GM18861 (cell line): ENCODE results near the gene CYP2D6.
A peak's percentile ranks its signal among the peaks of the same experiment; 100 is the strongest.

Experiments used
- ATAC-seq: cut with Tn5 transposase; IDR thresholded peaks from one replicate; pipeline ENCODE4 v1.9.1; 2021; ENCODE audit not compliant: unreplicated experiment

Gene CYP2D6

DNA sequence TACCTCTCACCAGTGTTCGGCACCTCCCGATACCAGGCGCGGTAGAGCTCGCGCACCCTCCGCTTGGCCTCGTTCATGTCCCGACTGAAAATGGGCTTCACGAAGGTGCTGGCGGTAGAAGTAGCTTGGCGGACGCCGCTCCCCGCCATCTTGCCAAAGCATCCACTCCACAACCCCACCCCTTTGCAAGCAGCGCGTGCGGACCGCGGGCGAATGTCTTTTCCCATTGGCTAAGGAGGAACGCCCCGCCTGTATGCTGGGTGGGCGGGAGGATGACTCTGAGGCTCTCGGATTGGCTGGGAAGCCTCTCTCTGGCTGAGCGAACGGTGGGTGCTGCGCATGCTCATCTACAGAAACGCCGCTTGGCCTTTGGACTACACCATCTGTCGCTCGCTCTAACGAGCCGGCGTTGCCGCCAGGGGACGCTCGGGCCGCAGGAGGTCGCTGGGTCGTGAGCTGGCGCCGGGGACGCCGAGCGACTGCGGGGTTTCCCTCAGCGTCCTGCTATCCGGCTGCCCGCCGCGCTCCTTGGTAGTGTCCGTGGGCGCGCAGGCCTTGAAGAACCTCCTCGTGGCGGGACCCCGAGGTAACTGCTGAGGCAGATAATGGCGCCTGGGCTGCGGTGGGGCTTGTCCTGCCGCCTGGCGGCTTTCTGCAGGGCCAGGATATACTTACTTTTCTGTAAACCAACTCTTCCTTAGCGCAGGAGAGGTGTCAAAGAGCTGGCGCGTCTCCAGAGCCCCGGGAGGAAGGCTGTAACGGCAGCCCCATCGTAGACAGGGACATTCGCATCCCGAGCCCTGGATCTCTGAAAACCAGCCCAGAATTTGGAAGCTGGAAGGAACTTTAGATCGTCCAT, 39.8 kb downstream of the CYP2D6 start, which contains the start of gene NDUFA6:
Gene NDUFA6, minus strand, starts transcription at position 177 of the 859 bp plus-strand sequence. Its CDS starts 28 bp downstream, at position 149.
- ATAC-seq, result peak; percentile 91

DNA sequence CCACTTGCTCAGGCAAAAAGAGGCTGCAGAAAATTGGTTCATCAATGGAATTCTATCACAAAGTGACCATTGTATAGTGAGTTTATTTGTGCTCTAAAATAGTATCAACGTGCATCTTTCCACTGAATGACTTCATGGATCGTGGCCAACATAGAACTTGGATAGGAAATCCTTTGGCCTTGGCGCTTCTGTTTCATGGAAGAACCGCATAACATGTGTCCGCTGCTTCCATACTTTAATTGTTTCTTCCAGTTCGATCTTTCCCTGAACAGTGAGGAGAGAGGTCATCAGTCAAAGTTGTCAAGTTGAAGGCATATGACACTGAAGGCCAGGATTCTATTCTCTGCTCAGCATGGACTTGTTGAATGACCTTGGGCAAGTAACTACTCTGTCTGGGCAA, 44.6 kb downstream of the CYP2D6 start:
- ATAC-seq, result no peak

DNA sequence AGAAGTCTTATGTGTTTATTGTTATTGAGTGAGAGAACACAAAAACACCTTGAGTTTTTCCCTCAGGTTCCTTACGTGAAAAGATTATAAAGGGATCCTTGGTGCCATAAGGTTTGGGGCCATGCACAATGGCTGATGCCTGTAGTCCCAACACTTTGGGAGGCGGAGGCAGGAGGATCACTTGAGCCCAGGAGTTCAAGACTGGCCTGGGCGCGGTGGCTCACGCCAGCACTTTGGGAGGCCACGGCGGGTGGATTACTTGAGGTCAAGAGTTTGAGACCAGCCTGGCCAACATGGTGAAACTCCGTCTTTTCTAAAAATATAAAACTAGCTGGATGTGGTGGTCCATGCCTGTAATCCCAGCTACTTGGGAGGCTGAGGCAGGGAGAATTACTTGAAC, 45.7 kb downstream of the CYP2D6 start:
- ATAC-seq, result no peak

DNA sequence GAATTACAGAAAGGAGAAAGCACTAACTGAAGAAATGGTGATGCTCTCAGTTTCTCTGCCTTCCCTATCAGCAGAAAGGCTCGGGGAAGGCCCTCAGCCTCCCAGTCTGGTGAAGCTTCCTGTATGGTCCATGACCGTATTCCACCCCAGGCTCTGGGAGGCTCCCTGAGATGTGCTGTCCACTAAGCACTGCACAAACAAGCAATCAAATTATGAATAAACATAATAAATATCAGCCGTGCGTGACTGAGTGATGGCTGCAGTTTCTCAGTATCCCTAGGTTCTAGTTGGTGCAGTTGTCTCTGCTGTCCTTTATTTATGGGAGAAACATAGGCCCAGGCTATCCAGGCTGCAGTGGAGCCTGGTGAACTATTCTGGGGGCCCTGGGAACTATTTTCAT, 47.5 kb downstream of the CYP2D6 start:
- ATAC-seq, result no peak

DNA sequence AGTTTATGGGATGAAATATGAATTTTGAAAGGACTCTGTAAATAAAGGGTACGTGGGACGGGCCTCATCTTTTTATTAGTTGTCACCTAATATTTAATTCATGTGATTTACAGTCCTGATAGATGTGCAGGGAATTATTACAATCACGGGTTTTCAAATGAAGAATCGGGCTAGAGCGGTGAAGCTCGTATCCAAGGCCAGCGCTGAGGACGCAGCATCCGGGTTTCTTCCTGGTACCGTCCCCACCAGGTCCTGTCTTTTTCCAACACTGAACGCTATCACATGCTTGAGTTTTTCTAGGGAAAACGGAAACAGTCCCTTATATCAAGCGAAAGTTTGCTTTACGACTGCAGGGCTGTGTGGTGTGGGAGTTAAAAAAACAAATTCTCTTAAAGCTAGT, 50.3 kb downstream of the CYP2D6 start:
- ATAC-seq, result no peak

DNA sequence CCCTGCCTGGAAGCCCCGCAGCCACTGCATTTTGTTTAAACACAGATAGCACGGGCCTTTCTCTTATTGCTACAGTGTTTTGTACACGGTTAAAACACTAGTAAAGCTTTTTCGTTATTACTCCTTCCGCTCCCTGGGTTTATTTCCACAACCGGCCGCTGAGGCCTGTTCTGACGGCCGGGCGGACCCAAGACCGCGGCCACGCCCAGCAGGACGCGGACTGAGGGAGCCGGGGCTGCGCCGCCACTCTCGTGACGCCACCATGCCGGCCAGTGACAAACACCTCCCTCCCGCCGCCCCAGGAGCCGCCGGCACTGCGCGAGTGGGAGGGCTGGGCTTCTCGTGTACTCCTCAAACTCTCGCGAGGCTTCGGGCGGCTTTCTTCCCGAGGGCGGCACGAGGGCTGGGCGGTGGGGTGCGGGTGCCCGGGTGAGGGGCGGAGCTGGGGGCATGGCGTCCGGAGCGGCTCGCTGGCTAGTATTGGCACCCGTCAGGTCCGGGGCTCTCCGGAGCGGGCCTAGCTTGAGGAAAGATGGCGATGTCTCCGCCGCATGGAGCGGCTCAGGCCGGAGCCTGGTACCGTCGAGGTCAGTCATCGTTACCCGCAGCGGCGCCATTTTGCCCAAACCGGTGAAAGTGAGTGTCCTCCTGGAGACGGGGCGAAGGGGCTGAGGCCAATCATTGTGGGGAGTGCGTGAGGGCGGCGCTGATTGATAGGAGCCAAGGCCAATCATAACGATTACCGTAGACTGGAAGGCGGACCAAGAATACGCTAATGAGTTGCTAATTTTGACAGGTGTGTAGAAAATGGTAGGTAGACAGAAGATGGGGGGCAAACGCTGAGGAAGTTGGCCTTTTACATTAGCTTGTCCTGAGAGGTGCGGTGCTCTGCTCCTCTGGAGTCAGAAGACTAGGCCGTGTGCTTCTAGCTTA, 51.0 kb downstream of the CYP2D6 start, which contains the start of gene SMDT1:
Gene SMDT1, plus strand, starts transcription at position 382 of the 933 bp plus-strand sequence. Its CDS starts 69 bp downstream, at position 451.
- peak; percentile 74 for ATAC-seq

DNA sequence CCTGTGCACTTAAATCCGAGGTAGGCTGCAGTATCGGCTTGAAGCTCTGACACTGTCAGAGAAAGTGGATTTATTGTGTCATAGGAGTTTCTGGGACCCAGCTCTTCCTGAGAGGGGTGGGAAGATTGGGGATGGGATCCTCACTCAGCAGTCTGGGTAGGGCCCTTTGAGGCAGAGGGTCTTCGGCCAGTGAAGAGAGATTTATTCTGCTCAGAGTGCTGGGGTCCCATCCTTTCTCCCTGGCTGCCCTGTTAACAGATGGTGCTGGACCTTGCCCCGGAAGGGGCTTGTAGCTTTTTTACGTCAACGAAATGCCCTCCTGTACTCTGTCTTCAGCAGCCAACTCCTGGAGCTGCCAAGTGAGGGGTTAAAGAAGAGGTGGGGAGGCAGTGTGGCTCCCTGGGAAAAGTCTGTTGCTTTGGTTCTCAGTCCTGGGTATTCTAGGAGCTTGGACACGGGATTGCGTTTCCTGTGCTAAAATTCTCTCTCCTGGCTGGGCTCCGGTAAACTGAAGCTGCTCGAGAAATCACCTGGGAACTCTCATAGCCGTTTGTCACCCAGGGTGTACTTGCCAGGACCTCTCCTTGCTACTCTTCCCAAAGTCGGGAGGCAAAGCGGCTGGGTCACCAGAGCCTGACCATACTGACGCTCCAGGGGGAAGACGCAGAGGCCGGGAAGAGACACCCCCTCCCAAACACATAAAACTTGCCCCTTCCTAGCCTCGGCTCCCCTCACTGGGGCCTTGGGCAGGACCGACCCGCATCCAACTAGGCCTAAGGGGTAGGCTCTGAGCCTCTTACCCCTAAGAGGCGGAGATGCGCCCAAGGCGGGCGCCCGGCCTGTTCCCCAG, 51.9 kb downstream of the CYP2D6 start:
- peak; percentile 13 for ATAC-seq

DNA sequence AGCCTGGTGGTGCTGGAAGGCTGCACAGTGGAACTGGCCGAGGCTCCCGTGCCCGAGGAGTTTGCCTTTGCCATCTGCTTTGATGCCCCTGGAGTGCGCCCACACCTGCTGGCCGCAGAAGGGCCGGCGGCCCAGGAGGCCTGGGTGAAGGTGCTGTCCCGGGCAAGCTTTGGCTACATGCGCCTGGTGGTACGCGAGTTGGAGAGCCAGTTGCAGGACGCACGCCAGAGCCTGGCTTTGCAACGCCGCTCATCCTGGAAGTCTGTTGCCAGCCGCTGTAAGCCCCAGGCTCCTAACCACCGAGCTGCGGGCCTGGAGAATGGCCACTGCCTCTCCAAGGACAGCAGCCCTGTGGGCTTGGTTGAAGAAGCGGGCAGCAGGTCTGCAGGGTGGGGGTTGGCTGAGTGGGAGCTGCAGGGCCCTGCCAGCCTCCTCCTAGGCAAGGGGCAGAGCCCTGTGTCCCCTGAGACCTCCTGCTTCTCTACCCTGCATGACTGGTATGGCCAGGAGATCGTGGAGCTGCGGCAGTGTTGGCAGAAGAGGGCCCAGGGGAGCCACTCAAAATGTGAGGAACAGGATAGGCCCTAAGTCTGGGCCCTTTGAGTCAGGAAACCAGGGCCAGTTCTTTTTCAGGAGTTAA, 53.0 kb downstream of the CYP2D6 start:
- no peak for ATAC-seq

DNA sequence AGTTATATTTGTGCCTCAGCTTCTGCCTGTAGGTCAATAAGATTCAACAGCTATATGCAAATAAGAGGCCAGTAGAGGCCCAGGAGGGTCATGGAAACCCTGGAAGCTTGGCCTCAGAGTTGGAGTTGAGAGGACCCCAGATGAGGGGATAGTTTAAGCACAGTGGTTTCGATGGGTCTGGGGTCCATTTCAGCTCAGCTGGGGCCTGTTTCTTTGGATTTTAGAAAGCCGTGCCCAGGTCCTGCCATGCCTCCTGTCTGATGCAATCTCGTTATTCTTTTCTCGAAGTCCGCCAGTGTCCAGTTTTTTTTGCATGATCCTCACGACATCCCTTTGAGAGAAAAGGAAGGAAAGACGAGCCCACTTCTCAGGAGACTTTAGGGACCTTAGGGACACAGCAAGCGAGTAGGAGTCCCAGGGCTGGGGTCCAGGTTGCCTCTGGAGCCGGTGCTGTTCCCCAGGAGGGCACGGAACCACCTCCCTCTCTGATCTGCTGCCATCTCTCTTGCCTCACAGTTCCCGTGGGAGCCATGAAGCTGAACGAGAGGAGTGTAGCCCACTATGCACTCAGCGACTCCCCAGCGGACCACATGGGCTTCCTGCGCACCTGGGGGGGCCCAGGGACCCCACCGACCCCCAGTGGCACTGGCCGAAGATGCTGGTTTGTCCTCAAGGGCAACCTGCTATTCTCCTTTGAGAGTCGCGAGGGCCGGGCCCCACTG, 53.7 kb downstream of the CYP2D6 start:
- ATAC-seq, result no peak
